HS-5 (cell line): ENCODE measurements around the gene TPH1.

Experiments used
- DNase-seq: peaks from one replicate; pipeline ENCODE4 v3.0.0-alpha.2; 2012; ENCODE audit warnings: low read depth

TPH1 gene

DNA sequence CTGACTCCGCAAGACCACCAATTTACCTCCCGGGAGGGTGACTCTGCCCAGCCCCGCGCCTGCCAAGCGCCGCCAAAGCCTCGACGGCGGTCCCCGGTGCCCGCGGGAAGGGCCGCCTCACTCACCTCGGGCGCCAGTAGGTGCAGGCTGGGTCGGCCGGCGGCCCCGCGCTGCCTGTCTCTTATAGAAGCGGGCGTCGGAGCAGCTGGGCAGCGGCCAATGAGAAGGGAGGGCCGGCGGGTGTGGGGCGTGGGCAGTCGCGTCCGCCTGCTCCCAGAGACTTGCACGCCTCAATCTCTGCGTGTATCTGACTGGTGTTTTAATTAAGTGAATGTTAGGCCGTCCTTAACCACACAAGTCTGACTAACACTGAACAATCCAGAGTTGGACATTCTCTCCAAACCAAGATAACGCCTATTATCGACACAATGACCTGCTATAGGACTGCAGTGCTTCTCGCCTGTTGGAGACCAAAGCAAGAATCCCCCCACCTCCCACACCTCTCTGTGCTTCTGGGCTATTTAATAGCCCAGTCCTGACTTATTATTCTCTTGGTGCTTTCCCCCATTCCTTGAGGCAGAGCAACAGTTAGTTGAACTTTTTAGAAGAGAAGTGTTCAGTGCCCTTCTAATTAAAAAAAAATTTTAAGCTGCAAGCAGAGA lies at the start of gene TPH1:
TPH1 (minus strand) TSS at position 154 of the 662 bp plus-strand sequence. CDS start 5,507 bp downstream, outside the sequence.
- DNase-seq: no peak

- no peak for DNase-seq
Observed at GRCh38 chr11:18093959-18094358, 47.9 kb upstream of the TPH1 start.

DNA sequence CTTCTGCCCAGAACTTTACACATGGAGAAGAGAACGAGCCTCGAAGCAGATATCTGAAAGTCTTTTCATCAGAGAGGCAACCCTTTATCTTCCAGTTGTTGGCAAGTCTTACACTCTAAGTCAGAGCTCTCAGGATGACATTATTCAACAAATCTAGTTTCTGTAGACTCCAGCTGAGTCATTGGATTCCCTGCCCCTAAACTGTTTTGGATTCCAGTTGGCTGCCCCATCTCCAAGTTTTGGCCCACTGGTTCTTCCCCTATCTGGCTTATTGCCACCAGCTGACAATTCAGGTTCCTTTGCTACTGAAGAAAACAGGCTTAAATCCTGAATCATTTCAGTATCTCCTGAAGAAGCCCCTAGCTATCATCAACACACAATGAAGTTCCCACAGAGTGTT lies 45.7 kb upstream of the TPH1 start:
- DNase-seq: no peak

GRCh38 chr11:18088966-18089365 lies 42.9 kb upstream of the TPH1 start:
- no peak for DNase-seq

DNA sequence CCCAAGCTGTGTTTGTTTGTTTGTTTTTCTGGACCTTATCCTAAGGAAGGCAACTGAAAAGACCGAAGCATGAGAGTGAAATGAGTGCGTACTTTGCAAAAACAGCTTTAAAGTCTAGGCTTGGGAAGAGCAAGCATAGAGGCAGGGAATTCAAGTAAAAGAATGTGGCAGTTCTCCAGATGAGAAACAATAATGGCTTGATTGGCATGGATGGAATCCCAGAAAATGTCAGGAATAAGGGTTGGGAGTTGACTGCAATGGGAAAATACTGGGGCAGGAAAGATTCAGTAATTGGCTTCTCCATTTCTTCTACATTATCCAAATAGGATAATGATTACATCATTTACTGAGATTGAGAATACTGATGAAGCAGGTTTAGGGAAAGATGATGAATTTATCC lies 42.3 kb upstream of the TPH1 start:
- no peak for DNase-seq

GRCh38 chr11:18081551-18081950 lies 35.5 kb upstream of the TPH1 start:
- no peak for DNase-seq

DNA sequence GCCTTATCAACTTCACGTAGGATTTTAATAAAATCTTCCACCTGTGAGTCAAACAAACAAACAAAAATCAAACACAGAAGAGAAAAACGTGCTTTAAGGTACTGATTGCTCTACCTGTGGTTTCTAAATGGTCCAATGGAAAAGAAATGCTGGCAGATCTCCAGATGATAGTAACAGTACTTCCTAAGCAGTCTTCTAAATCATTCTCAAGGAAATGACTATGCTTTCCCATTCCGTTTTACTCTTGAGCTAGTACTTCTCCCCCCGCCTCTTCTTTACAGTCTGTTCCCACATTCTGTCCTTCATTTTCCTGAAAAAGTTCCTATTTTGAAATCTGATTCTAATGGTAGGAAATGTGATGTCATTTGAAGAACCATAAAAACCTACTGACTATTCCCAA lies 34.4 kb upstream of the TPH1 start:
- DNase-seq: no peak

GRCh38 chr11:18078909-18079308 lies 32.8 kb upstream of the TPH1 start:
- DNase-seq: no peak

DNA sequence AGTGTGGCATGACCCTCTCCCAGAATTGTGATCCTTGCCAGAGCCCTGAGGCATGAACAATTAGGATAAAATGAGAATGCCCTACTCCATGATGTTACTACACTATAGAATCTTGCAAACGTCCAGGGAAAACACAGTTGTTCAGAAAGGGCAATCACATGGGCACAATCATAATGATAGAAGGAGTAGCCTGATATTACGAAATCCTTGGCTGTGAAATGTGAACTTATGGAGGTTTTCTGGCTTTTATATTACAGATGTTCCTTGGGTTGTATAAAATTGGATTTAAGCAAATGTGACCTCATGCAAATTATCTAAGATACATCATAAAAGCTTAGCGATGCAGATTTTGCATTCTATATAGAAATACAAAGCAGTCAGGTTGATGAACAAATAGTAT lies 29.4 kb upstream of the TPH1 start:
- no peak for DNase-seq

DNA sequence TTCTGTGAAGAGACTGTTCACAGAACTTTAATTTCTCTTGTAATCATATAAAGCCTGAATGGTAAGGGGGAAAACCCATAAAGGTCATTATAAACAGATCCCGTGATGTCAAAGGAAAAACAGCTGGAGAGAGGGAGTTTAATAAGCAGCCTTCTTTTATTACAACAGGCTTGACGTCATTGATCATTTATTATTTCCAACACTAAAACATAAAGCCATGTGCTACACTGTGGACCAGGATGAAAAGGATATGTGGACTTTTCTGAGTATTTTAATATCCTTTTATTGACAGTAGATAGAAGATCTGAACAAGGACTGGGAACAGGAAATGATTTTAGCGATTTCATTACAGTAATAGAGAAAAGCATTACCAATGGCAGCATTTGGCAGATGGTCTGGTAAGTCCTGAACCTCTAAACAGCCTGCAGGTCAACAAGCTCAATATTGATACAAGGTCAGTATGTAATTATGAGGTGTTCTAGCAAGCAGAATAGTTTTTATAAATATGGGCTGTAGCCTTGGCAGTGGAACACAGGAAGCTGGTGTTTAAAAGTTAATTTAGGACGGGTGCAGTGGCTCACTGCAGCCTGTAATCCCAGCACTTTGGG lies 25.1 kb upstream of the TPH1 start:
- DNase-seq: no peak

GRCh38 chr11:18067372-18067771 lies 21.3 kb upstream of the TPH1 start:
- no peak for DNase-seq

GRCh38 chr11:18066626-18067025 lies 20.6 kb upstream of the TPH1 start:
- no peak for DNase-seq

GRCh38 chr11:18065572-18065971 lies 19.5 kb upstream of the TPH1 start:
- DNase-seq: no peak

GRCh38 chr11:18064450-18065054 lies 18.5 kb upstream of the TPH1 start:
- no peak for DNase-seq

GRCh38 chr11:18063862-18064434 lies 17.9 kb upstream of the TPH1 start:
- DNase-seq: no peak

GRCh38 chr11:18063125-18063524 lies 17.1 kb upstream of the TPH1 start:
- DNase-seq: no peak

GRCh38 chr11:18061351-18061750 lies 15.3 kb upstream of the TPH1 start:
- DNase-seq: no peak

- DNase-seq: no peak
Observed at GRCh38 chr11:18056561-18057181, 10.6 kb upstream of the TPH1 start.

DNA sequence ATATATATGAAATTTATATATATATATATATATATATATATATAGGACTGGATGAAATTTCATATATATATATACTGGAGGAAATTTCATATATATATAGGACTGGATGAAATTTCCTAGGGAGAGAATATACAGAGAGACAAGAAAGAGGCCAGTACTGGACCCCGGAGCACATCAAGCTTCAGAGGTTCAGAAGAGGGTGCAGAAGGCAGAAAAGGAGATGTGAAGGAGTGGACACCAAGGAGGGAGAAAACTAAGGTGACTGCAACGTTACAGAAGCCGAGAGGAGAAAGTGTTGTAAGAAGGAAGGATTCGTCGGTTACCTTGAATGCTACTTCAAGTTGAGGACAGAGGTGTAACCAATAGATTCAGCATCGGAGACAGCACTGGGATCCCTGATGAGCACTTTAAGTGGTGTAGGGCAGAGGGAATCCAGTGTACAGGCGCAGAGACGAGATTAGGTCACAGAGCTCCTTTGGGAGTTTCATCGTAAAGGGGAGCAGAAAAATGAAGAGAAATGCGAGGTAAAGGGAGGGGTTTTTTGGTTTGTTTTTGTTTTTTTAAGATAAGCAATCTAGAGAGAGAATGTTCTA lies 8.5 kb upstream of the TPH1 start:
- no peak for DNase-seq

- no peak for DNase-seq
Observed at GRCh38 chr11:18050848-18051247, 4.8 kb upstream of the TPH1 start.

GRCh38 chr11:18036456-18036855 lies 9.6 kb downstream of the TPH1 start:
- no peak for DNase-seq

GRCh38 chr11:18027475-18027874 lies 18.6 kb downstream of the TPH1 start:
- DNase-seq: no peak
